Keratinocyte (primary cell): ENCODE measurements around the gene HMGCR. TPM values are rescaled to one million over a fixed set of nuclear protein-coding genes. Genes with fewer than 3 reads are reported as not detected.

Source experiments
- DNase-seq: peaks from one replicate; pipeline ENCODE4 v3.0.0-alpha.2; 2011; ENCODE audit warnings: low read depth, missing footprints, low spot score
- FAIRE-seq: peaks from 2 replicates; lab custom pipeline; 2011; peaks lifted over from hg19 to GRCh38; lab: Jason Lieb, UNC
- H2AFZ ChIP-seq: 2 replicates; pipeline ENCODE4 v1.6.0; 2012; ENCODE audit warnings: low read length, control low read depth, inconsistent platforms; ENCODE audit not compliant: control insufficient read depth
- H3K27ac ChIP-seq: 2 replicates; pipeline ENCODE4 v1.5.1; 2011; ENCODE audit warnings: low read length; ENCODE audit not compliant: control insufficient read depth, insufficient read depth
- H3K27me3 ChIP-seq: 3 replicates; pipeline ENCODE4 v1.6.0; 2011; ENCODE audit warnings: low read length; ENCODE audit not compliant: control insufficient read depth, insufficient read depth; ENCODE audit errors: extremely low read depth
- H3K36me3 ChIP-seq, 2 experiments: 2 replicates in 1 of 2; 3 replicates in 1 of 2; pipeline ENCODE4 v1.5.1; 2011; ENCODE audit warnings: low read length in 2 of 2, mild to moderate bottlenecking in 1 of 2; ENCODE audit not compliant: control insufficient read depth in 2 of 2, insufficient read depth in 2 of 2; ENCODE audit errors: extremely low read depth in 1 of 2
- H3K4me1 ChIP-seq: 3 replicates; pipeline ENCODE4 v1.5.1; 2011; ENCODE audit warnings: low read length; ENCODE audit not compliant: control insufficient read depth, insufficient read depth; ENCODE audit errors: extremely low read depth
- H3K4me2 ChIP-seq: 3 replicates; pipeline ENCODE4 v1.6.0; 2011; ENCODE audit warnings: low read depth, low read length; ENCODE audit not compliant: control insufficient read depth, insufficient read depth; ENCODE audit errors: extremely low read depth
- H3K4me3 ChIP-seq, 3 experiments: fragments of 200-600 bp in 1 of 3; sonication (generic) in 1 of 3; 2 replicates in 2 of 3; 3 replicates in 1 of 3; pipeline ENCODE4 v1.5.1; 2011 to 2016; ENCODE audit warnings: low read length in 3 of 3, mild to moderate bottlenecking in 3 of 3, control low read depth in 2 of 3, inconsistent platforms in 1 of 3, low read depth in 1 of 3, mixed read lengths in 1 of 3, mixed run types in 1 of 3, moderate library complexity in 1 of 3; ENCODE audit not compliant: control insufficient read depth in 2 of 3, insufficient read depth in 2 of 3; ENCODE audit errors: extremely low read depth in 1 of 3
- H3K79me2 ChIP-seq: 2 replicates; pipeline ENCODE4 v1.6.0; 2012; ENCODE audit warnings: low read length; ENCODE audit not compliant: control insufficient read depth, insufficient read depth
- H3K9ac ChIP-seq: 3 replicates; pipeline ENCODE4 v1.6.0; 2011; ENCODE audit warnings: low read length; ENCODE audit not compliant: control insufficient read depth, insufficient read depth; ENCODE audit errors: extremely low read depth
- H3K9me1 ChIP-seq: 3 replicates; pipeline ENCODE4 v1.6.0; 2011; ENCODE audit warnings: low read length; ENCODE audit not compliant: control insufficient read depth, insufficient read depth; ENCODE audit errors: extremely low read depth
- H3K9me3 ChIP-seq: 2 replicates; pipeline ENCODE4 v1.5.1; 2012; ENCODE audit warnings: low read depth, low read length; ENCODE audit not compliant: control insufficient read depth
- H4K20me1 ChIP-seq: 3 replicates; pipeline ENCODE4 v1.6.0; 2011; ENCODE audit warnings: low read length; ENCODE audit not compliant: control insufficient read depth, insufficient read depth; ENCODE audit errors: extremely low read depth
- EZH2 ChIP-seq: IDR thresholded peaks from one replicate; pipeline ENCODE4 v1.6.1; 2012; ENCODE audit warnings: inconsistent platforms, mild to moderate bottlenecking, low read length, moderate library complexity
- dilution Hi-C: fragments of 300-500 bp; cut with MboI; formaldehyde crosslinking; loops from one replicate; pipeline ENCODE4 v1.7.0; 2020; ENCODE audit warnings: low sequenced_read_pairs; ENCODE audit not compliant: extremely low pct_ligation_motif_present
- polyA plus RNA-seq, 5 experiments: library from polyadenylated mRNA; depleted of rRNA in 3 of 5; stranded (reverse) in 3 of 5; stranded (forward) in 1 of 5; unstranded in 1 of 5; fragments of >200 nt; gene quantifications; 1 replicate in 1 of 5; 2 replicates in 3 of 5; 3 replicates in 1 of 5; pipeline versions ENCODE4 v1.2.1 to v1.2.3, GENCODE V29; 2011 to 2012; ENCODE audit warnings: missing spikeins in 2 of 5, low read depth in 1 of 5, low replicate concordance in 1 of 5
- TF ChIP-seq, protein P1 (sequence below), 3 experiments: IDR thresholded peaks in 1 of 3; conservative IDR thresholded peaks in 1 of 3; optimal IDR thresholded peaks in 1 of 3; 2 replicates in 2 of 3; 3 replicates in 1 of 3; pipeline versions ENCODE3 to v1.5.1; 2011; ENCODE audit warnings: low read length in 3 of 3, mild to moderate bottlenecking in 3 of 3, moderate library complexity in 2 of 3, control low read depth in 1 of 3, inconsistent platforms in 1 of 3; ENCODE audit not compliant: insufficient read depth in 2 of 3; ENCODE audit errors: extremely low read depth in 1 of 3

Gene HMGCR
- polyA plus RNA-seq, 1 donor (not counting 4 experiments of a cell fraction or from before 2014, with no cell fraction given): 181 TPM

DNA sequence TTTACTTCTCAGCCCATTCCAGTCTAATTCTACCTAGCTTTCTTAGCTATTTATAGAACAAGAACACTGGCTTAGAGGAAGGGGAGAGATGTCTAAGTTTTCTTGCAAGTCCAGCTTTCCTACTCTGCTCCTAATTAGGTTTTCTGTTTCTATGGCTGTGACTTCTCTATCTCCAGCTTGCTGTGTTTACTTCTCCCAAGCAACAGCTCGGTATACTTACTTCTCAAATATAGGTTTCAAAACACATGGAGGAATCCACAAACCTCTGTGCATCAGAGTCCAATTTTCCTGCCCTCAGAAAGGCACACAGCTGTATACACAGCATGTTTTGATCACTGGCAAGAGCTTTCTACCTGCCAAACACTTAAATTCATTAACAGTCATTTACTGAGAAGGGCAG is 17.4 kb upstream of the HMGCR start:
- DNase-seq: no peak
- H4K20me1 ChIP-seq: no peaks in the 10 kb centered on the region
- H3K9me3 ChIP-seq: no peaks in the 10 kb centered on the region
- H3K79me2 ChIP-seq: no peaks in the 10 kb centered on the region
- H3K27me3 ChIP-seq: no peaks in the 10 kb centered on the region
- H2AFZ ChIP-seq: no peak overlapping the region
- H3K4me2 ChIP-seq: no peak overlapping the region
- peaks cover 17% of the 10 kb centered on the region for H3K4me1 ChIP-seq
- FAIRE-seq: no peak
- no peaks in the 10 kb centered on the region for H3K9me1 ChIP-seq
- no peaks in the 10 kb centered on the region for H3K36me3 ChIP-seq
- no peak overlapping the region for H3K4me3 ChIP-seq
- H3K27ac ChIP-seq: no peak overlapping the region
- no peak overlapping the region for H3K9ac ChIP-seq
- TF ChIP-seq EZH2: no peak
- TF ChIP-seq, protein P1, sequence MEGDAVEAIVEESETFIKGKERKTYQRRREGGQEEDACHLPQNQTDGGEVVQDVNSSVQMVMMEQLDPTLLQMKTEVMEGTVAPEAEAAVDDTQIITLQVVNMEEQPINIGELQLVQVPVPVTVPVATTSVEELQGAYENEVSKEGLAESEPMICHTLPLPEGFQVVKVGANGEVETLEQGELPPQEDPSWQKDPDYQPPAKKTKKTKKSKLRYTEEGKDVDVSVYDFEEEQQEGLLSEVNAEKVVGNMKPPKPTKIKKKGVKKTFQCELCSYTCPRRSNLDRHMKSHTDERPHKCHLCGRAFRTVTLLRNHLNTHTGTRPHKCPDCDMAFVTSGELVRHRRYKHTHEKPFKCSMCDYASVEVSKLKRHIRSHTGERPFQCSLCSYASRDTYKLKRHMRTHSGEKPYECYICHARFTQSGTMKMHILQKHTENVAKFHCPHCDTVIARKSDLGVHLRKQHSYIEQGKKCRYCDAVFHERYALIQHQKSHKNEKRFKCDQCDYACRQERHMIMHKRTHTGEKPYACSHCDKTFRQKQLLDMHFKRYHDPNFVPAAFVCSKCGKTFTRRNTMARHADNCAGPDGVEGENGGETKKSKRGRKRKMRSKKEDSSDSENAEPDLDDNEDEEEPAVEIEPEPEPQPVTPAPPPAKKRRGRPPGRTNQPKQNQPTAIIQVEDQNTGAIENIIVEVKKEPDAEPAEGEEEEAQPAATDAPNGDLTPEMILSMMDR (optimal IDR thresholded peaks at IDR 0.05 in 1 of 3, IDR thresholded peaks at IDR 0.05 in 1 of 3, conservative IDR thresholded peaks at IDR 0.05 in 1 of 3; ENCODE audit: extremely low read depth in 1 of 3, insufficient read depth in 2 of 3, low read length in 3 of 3): no peak
- dilution Hi-C loops: no loop called here

- DNase-seq: no peak
- no peak overlapping the region for H2AFZ ChIP-seq
Observed at GRCh38 chr5:75320371-75320770, 16.6 kb upstream of the HMGCR start.

More at GRCh38 chr5:75320371-75320770, 16.6 kb upstream of the HMGCR start:
- H4K20me1 ChIP-seq: no peaks in the 10 kb centered on the region
- no peak for TF ChIP-seq EZH2
- TF ChIP-seq, protein P1 (optimal IDR thresholded peaks at IDR 0.05 in 1 of 3, IDR thresholded peaks at IDR 0.05 in 1 of 3, conservative IDR thresholded peaks at IDR 0.05 in 1 of 3; ENCODE audit: extremely low read depth in 1 of 3, insufficient read depth in 2 of 3, low read length in 3 of 3): no peak
- H3K4me2 ChIP-seq: peak overlapping the region; percentile 4
- no peaks in the 10 kb centered on the region for H3K9me1 ChIP-seq
- no peak overlapping the region for H3K4me3 ChIP-seq
- H3K36me3 ChIP-seq: no peaks in the 10 kb centered on the region
- no peak overlapping the region for H3K9ac ChIP-seq
- H3K27me3 ChIP-seq: no peaks in the 10 kb centered on the region
- no peaks in the 10 kb centered on the region for H3K9me3 ChIP-seq
- dilution Hi-C loops: no loop called here
- no peak for FAIRE-seq
- H3K4me1 ChIP-seq: peaks cover 17% of the 10 kb centered on the region
- H3K27ac ChIP-seq: peak overlapping the region; percentile 99
- no peaks in the 10 kb centered on the region for H3K79me2 ChIP-seq
